GM13977 (cell line): ENCODE results near the gene SMARCA4.

ENCODE experiments used
- DNase-seq: peaks from one replicate; pipeline ENCODE4 v3.0.0; 2012; ENCODE audit warnings: low spot score
- in situ Hi-C: fragments of 300-500 bp; cut with MboI; formaldehyde crosslinking; loops from one replicate; pipeline ENCODE4 v1.12.0; 2022; ENCODE audit warnings: low sequenced_read_pairs, low pct_unique_long_range_greater_than_20kb, mixed read lengths, inconsistent platforms; ENCODE audit not compliant: unreplicated experiment
- TF ChIP-seq, protein P1 (sequence below): IDR thresholded peaks from 2 replicates; pipeline ENCODE4 v1.5.1; 2012; ENCODE audit warnings: mild to moderate bottlenecking, control low read depth; ENCODE audit not compliant: insufficient read depth; ENCODE audit errors: extremely low read depth, missing control alignments

Gene SMARCA4

GRCh38 chr19:11012507-11012906 lies 51.7 kb downstream of the SMARCA4 start:
- in situ Hi-C loops = no loop called here
- DNase-seq = no peak
- TF ChIP-seq, protein P1, sequence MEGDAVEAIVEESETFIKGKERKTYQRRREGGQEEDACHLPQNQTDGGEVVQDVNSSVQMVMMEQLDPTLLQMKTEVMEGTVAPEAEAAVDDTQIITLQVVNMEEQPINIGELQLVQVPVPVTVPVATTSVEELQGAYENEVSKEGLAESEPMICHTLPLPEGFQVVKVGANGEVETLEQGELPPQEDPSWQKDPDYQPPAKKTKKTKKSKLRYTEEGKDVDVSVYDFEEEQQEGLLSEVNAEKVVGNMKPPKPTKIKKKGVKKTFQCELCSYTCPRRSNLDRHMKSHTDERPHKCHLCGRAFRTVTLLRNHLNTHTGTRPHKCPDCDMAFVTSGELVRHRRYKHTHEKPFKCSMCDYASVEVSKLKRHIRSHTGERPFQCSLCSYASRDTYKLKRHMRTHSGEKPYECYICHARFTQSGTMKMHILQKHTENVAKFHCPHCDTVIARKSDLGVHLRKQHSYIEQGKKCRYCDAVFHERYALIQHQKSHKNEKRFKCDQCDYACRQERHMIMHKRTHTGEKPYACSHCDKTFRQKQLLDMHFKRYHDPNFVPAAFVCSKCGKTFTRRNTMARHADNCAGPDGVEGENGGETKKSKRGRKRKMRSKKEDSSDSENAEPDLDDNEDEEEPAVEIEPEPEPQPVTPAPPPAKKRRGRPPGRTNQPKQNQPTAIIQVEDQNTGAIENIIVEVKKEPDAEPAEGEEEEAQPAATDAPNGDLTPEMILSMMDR = no peak

GRCh38 chr19:11013771-11014170 lies 52.9 kb downstream of the SMARCA4 start:
- DNase-seq = no peak
- in situ Hi-C loops = no loop called here
- TF ChIP-seq, protein P1 = no peak

GRCh38 chr19:11014403-11014911 lies 53.6 kb downstream of the SMARCA4 start:
- TF ChIP-seq, protein P1 = no peak
- in situ Hi-C loops = no loop called here
- DNase-seq = no peak

- in situ Hi-C loops = no loop called here
- DNase-seq = no peak
- TF ChIP-seq, protein P1 = no peak
These were observed 55.8 kb downstream of the SMARCA4 start for GRCh38 chr19:11016631-11017030.

GRCh38 chr19:11017275-11018035 lies 56.6 kb downstream of the SMARCA4 start:
- in situ Hi-C loops = no loop called here
- TF ChIP-seq, protein P1 = no peak
- no peak for DNase-seq

GRCh38 chr19:11018179-11018578 lies 57.3 kb downstream of the SMARCA4 start:
- no peak for DNase-seq
- in situ Hi-C loops = no loop called here
- TF ChIP-seq, protein P1 = no peak

GRCh38 chr19:11018763-11019162 lies 57.9 kb downstream of the SMARCA4 start:
- DNase-seq = no peak
- in situ Hi-C loops = no loop called here
- TF ChIP-seq, protein P1 = no peak
